Esophagus mucosa (tissue), 1 donor: ENCODE data around the gene VGLL4. TPM values are rescaled to one million over a fixed set of nuclear protein-coding genes. Genes with fewer than 3 reads are reported as not detected.
"Not testable (repeated sequence)": the region's sequence is repeated elsewhere in the genome, so short reads cannot be mapped to it uniquely, and the experiment has no call there.

ENCODE experiments used
- ATAC-seq: fragments of 200-7000 bp; cut with Tn5 transposase; one replicate; pipeline ENCODE4 v1.9.1; 2020
- total RNA-seq: library from RNA; stranded (reverse); gene quantifications from one replicate; pipeline ENCODE4 v1.2.4, GENCODE V29; 2023
- donor health status: DM: yes; HTN: yes; CAD: no.

Gene VGLL4, protein sequence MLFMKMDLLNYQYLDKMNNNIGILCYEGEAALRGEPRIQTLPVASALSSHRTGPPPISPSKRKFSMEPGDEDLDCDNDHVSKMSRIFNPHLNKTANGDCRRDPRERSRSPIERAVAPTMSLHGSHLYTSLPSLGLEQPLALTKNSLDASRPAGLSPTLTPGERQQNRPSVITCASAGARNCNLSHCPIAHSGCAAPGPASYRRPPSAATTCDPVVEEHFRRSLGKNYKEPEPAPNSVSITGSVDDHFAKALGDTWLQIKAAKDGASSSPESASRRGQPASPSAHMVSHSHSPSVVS
- total RNA-seq = 36.3 TPM

DNA sequence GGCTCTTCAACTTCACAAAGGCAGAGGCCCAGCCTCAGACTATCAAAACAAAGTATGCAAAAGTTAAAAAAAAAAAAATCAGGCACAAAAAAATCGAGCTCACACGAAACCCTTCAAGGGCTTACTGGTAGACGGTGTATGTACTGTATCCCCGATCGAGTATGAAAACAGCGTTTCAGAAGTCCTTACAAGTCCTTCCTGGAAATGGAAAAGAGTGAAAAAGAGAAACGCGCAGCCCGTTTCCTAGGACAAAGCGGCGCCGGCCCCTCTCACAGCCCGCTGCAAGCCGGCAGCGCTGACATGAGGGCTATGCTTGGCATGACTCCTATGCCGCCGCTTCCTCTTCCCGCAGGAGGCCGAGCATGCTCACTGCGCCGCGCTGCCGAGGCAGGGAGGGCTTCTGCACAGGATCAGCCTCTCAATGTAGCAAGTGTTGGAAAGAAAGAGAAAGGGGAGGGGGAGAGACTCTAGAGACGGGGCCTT is at the start of gene VGLL4:
VGLL4 (minus strand) TSS at position 311 of the 483 bp plus-strand sequence. CDS start 397 bp downstream, outside the sequence.
- ATAC-seq = peak; percentile 81

DNA sequence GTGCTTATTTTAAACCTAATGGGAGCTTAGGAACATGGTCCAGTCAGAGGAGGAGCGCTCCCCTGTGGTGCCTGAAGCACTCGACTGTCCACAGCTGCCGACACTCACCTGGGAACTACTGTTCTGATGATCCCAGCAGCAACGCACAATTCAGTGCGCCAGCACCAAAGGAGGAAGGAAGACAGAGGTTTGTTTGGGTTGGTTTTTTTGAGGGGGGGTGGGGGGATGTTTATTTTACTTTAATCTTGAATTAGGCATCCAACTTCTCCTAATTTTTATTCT is 48.8 kb upstream of the VGLL4 start:
- ATAC-seq = no peak

DNA sequence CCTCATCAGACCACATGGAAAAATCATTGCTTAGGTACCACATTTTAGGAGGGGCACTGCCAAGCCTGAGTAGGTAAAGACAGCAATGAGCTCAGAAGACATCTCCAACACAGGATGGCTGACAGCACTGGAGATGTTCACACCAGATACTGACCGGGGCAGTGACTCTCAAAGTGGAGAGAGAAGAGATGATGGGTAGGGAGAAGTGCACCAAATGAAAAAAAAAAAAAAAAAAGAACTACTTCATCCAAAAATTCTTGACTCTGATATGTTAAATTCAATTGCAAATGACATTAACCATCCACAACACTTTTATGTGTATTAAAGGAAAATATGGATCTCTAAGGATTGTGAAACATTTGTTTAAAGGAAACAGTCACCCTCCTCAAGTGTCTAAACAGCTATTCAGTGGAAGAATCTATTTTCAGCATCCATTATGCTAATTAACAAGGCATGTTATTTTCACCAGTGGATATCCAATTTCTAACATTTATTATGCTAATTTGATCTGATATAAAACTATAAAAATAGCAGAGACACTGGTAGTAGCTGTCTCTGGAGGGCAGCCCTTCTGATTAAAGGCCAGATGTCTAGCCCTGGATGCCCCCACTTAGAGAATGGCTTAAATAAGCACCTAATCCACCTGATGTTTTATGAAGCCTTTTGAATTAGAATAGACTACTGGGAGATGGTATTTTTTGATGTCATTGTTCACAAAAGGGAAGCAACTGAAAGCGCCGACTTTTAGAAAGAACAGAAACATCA is 48.2 kb upstream of the VGLL4 start:
- no peak for ATAC-seq

DNA sequence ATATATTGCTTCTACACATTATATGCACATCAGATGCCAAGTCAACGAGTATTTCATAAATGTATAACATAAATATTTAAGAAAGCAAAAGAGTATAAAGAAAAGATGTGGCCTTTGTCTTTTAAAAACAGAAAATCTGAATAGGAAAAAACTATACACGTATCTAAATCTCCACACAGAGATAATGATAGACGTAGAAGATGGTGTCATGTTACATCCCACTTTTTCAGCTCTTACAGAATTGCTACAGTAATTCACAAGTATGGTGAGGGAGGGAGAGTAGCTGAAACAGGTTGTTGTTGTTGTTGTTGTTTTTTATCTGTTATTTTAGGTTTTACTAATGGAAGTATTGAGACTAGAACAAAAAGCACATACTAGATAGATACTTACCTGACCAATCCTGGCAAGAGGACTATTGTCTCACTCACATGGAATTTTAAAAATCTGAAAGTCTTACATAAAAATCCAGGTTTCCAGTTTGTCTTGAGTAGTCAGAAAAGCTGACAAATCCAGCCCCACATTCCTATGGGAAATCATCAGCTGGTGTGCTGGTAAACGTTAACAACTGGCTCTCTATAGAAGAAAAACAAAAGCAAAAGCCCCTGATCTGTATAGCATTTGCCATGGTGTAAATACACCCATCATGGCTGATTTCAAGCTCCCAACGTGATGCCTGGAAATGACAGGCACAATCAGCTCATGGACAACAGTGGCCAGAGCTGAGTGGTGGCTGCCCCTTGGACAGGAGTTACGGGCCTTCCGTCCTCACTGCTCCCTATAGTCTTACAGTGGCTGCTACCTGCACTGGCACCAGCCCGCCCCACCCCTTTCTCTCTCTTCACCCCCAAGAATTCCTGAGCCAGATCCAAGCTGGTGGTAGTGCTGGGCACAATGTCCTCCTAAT is 47.4 kb upstream of the VGLL4 start:
- no peak for ATAC-seq

DNA sequence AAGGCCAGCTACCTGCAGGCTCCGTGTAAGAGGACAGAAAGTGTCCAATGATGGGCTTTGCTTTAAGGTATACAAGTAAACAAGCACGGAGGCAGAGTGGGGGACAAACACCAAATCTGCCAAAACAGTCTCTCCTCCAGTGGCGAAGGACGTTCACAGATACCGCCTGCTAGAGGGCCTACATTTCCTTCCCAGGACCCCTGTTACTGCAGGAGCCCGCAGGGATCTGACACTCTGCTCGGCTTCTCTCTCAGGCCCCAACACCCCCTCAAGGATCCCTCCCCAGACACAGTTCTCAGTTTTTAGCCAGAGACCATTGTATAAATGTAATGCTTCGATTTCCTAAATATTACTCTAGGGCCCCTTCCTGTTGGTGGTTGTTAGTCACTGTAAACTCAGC is 46.0 kb upstream of the VGLL4 start:
- no peak for ATAC-seq

DNA sequence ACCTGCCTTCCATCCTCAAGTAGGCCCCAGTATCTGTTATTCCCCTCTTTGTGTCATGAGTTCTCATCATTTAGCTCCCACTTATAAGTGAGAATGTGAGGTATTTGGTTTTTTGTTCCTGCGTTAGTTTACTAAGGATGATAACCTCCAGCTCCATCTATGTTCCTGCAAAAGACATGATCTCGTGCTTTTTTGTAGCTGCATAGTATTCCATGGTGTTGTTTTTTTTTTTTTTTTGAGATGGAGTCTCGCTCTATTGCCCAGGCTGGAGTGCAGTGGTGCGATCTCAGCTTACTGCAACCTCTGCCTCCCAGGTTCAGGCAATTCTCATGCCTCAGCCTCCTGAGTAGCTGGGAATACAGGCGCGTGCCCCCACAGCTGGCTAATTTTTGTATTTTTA is 41.3 kb upstream of the VGLL4 start:
- ATAC-seq = not testable (repeated sequence)

DNA sequence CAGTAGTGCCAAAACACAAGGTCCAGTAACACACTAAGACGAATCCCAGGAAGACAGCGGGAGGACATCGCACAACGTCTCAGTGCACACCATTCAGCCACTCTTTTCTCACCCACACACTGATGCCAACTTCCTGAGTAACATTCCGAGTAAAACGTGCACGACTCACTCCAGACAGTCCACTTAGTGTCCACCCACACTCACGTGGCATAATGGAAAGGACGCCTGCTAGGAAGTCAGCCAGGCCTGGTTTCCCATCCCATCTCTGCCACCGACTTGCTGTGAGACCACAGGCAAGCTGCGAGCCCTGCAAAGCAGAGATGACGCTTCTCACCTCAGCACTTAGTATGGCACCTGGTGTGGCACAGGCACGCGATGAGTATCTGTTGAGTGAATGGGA is 36.8 kb upstream of the VGLL4 start:
- no peak for ATAC-seq

DNA sequence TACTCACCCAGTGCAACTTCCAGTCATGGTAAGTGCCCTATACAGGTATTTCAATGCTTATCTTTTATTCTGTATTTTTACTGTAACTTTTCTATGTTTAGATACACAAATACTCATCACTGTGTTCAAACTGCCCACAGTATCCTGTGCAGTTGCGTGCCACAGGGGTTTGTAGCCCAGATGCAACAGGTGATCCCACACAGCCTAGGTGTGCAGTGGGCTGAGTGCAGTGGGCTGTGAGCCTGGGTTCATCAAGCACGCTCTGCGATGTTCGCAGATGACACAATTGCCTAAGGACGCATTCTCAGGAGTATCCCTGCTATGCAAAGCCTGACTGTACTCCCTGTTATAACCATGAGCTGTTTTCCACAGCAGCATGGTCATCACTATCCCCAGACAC is 36.2 kb upstream of the VGLL4 start:
- no peak for ATAC-seq

DNA sequence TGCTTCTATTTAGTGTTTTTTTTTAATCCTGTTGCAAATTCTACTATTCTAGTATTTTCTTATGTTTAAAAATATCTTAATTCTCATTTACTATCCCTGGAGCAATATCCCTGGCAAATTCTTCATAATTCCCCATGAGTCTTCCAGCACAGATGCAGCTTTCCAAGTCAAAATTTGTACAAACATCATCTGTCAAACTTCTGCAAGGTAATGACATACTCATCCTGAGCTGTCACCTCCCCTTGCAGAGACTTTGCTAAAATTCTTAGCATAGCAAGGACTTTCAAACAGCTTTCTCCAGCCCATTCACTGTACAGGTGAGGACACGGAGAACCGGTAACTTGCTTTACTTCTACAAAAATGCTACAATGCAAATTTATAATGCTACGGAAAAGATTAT is 28.6 kb upstream of the VGLL4 start:
- no peak for ATAC-seq

DNA sequence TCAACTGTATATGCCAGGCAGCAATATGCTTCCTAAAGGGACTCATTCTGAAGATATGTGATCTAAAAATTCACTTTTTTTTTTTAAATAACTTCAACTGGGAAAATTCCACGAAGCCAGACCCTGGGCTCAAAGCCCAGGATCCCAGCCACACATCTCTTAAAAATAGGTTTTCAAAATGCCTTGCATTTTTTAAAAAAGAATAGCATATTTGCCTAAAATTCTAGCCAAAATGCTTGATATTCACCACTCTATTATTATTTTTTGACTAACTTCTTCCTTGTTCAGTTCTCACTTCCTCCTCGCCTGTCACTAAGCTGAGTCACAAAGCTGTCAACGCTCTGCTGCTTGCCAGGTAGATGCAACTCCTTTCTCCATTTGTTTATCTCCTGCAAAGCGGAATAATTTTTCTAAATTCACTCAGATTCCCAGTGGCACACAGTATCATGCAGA is 28.0 kb upstream of the VGLL4 start:
- ATAC-seq = peak; percentile 67

DNA sequence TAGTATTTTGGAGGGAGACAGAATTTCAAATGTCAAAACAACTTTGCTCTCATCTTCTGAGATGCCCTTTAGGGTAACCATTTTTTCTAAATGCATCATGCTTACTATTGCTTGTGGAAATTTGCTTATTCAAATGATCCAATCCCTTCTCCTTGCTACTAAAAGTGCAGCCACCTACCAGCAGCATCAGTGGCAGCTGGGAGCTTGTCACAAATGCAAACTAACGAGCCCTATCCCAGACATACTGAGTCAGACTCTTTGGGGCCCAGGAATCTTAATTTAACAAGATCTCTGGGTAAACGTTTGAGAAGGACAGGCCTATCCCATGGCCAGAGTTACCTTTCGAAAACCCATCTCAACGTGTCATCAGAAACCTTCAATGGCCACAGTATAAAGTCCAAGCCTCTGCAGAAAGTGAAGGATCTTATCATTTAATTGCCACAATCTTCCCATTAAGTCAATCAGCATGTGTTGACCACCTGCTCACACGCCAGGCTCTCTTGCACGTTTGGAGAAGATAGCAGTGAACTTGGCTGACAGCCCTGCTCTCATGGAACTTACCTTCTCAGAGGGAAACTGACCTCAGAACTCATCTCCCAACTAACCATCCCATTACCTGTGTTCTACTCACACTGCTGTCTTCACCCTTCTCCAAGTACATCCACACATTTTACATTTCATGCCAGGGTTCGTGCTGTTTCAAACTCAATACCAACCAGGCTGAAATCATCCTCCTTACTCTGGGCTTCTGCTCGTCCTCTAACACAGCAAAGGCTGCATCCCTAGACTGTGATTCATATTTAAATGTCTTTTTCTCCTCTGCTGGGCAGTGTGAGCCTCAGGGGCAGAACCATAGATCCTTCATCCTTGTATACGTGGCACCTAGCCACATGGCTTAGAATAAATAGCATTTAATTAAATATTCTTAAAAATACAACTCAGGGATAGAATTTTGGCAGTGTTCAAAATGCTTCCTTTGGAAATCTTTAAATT is 24.8 kb upstream of the VGLL4 start:
- no peak for ATAC-seq

DNA sequence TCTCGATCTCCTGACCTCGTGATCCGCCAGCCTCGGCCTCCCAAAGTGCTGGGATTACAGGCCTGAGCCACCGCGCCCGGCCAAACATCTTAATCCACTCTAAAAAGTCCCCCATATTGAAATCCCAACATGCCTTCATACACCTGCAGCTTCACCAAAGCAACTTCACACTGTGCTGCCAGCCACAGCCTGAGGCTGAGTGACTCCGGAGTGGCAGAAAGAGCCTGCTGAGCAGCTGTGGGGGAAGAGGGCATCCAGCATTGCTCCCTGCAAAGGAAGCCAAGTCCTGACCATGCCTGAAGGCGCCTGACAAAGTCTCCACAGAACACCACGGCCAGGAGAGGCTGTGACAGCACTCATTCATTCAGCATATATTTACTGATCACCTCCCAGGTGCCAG is 21.6 kb upstream of the VGLL4 start:
- ATAC-seq = peak; percentile 54

DNA sequence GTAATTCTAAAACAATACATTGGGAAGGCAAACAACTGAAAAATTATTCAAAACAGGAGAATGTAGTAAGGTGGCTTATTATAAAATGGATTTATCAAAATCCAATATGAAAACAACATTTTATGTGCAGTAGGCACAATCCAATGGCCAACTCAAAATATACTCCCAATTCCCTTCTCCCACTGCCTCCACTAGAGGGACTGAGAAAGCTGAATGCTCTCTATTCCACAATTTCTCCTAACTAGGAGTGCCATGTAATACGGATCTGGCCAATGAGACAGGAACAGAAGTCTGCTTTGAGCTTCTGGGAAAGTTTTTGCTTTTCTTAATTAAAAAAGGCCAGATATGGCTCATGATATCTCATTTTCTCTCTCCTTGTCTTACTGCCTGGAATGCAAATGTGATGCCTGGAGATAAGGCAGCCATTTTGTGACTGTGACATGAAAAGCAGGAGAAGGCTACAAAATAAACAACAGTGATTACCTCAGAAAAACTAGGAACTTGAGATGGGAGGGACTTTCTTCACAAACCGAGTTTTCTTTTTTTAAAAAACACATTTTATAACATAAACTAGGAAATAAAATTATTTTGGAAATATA is 18.8 kb upstream of the VGLL4 start:
- peak; percentile 44 for ATAC-seq

DNA sequence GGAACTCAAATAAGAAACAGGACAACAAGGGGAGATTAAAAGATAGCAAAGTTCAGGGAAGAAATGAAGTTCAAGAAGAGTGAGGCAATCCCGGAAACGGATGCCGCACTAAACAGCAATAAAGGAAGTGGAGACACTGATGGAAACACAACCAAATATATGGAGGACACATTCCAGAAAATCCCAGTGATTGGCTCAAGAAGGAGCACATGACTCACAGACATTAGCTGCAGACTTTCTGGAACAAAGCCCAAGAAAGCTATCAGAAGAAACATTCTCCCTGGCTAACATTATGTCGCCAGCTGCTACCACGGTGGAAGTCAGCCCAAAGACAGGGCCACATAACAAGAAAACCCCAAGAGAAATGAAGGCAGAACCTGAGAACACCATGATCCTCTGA is 18.1 kb upstream of the VGLL4 start:
- no peak for ATAC-seq

DNA sequence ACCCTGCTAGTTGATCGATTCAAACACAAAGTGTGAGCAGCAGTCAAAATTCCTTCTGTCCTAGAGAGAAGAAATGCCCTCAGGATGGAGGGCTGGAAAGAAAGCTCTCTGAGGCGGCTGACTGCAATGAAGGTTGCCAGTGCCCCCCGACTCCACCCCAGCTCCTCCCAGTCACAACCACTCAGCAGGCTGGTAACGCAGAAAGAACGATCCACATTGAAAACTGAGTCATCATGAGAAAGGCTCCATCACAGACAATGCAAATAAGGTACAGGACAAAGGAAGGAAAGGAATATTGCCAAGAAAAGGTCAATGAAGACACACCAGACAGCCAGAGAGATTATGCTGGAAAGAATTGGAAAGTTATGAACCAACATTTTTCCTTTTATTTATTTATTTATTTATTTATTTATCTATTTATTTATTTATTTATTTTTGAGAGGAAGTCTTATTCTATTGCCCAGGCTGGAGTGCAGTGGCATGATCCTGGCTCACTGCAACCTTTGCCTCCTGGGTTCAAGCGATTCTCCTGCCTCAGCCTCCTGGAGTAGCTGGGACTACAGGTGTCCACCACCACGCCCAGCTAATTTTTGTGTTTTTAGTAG is 17.4 kb upstream of the VGLL4 start:
- peak; percentile 65 for ATAC-seq

DNA sequence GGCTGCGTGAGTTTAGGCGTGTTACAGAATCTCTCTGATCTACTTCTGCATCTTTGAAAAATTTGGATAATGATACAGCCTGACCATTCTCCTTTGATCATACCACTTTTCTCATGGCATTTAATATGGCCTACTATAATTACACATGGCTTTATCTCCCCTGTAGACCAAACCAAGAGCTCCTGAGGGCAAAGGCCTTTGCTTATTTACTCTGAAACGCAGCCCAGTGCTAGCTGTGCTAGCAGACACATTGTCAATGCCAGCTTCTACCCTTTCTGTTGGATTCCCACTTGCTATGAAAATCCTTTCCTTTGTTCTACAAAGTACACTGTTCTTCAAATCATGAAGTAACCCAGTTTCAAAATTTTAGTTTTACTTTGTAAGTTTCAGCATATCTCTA is 16.5 kb upstream of the VGLL4 start:
- ATAC-seq = no peak

DNA sequence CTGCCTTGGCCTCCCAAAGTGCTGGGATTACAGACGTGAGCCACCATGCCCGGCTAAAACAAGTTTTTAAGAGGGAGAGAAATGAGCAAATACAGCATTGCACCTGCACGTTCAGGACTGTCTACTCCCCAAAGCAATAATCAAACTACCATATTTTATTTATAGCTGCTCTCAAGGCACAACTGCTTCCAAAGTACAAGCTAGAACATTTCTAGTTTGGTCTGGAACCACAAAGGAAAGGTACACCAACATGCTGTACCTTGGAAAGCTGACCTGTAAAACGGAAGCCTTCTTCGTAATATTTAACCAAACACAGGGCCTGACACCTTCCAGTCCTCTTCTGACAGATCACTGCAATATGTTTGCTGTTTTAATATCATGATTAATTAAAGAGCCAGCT is 14.5 kb upstream of the VGLL4 start:
- ATAC-seq = no peak

DNA sequence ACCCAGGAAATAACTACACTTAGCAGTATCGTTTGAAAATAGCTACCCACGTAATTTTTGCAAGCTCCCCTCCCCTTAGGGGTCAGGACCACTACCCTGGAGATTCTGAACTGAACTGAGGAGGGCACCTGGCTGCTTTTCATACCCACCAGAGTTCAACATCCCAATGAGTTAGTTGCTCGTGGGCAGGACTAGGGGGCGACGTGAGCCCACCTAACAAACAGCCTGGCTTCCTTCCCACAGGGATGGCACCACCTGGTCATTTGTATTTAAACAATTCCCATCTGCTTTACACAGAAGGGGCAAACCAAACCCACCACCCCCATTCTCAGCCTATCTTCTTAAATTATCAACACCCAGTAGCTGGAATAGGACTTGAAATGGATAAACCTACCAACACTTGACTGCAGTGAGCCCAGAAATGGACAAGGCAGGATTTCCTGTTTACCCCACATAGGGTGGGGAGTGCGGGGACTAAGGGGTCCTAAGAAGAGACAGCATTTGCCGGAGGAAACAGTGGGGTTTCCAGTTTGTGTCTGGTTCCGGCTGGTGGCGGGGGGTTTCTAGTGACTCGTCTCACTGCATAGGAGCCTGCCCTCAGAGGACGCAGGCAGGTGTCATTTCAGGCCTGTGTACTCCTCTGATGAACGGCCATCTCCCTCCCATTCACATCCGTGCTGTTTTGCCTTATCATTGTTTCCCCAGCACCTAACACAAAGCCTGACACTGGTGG is 11.6 kb upstream of the VGLL4 start:
- ATAC-seq = no peak

DNA sequence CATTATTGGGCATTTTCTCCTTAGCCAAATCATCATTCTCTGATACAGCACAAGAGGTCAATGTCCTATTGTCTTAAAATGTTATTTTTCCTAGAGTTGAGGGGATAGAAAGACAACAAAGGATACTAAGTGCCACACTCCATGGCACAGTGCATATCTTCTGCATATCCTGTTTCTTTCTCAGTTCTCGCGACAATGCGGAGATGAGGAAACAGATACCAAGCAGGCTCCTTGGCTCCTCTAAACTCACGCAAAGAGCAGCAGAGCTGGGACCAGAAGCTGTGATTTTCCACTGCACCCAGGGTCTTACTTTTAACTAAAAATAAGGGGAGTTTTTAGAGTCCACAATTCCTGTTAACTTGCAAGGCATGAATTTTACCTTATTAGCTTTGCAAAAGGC is 10.5 kb upstream of the VGLL4 start:
- ATAC-seq = no peak
